Thyroid gland (tissue), 4 donors: ENCODE data around the gene SLX9. TPM values are rescaled to one million over a fixed set of nuclear protein-coding genes. Genes with fewer than 3 reads are reported as not detected.
A peak's percentile ranks its signal among the peaks of the same experiment; 100 is the strongest.

Experiments
- DNase-seq, 2 donors: peaks; one replicate each; pipeline ENCODE4 v3.0.0-alpha.2; 2019
- H3K27ac ChIP-seq, 3 donors: fragments of 200-600 bp; sonication (generic); 1 replicate in 2 of 3; 2 replicates in 1 of 3; pipeline ENCODE4 v1.5.1; 2016 to 2019; ENCODE audit warnings: mild to moderate bottlenecking in 1 of 3, moderate library complexity in 1 of 3
- H3K27me3 ChIP-seq: fragments of 200-600 bp; sonication (generic); one replicate; pipeline ENCODE4 v1.5.1; 2019
- H3K36me3 ChIP-seq, 2 donors: fragments of 200-600 bp; sonication (generic); one replicate each; pipeline ENCODE4 v1.5.1; 2016 to 2019
- H3K4me1 ChIP-seq, 2 donors: fragments of 200-600 bp; sonication (generic); one replicate each; pipeline ENCODE4 v1.5.1; 2017 to 2019
- H3K4me3 ChIP-seq, 3 donors: fragments of 200-600 bp; sonication (generic); replicated peaks in 1 of 3; 1 replicate in 2 of 3; 2 replicates in 1 of 3; pipeline ENCODE4 v1.5.1; 2016; ENCODE audit warnings: mild to moderate bottlenecking in 1 of 3
- H3K9me3 ChIP-seq: fragments of 200-600 bp; sonication (generic); one replicate; pipeline ENCODE4 v1.5.1; 2017
- POLR2A ChIP-seq, 2 donors: fragments of 450-650 bp; IDR thresholded peaks; one replicate each; pipeline ENCODE4 v1.6.1; 2017; ENCODE audit warnings: antibody characterized with exemption in 2 of 2, mild to moderate bottlenecking in 2 of 2, moderate library complexity in 1 of 2
- WGBS, 2 donors: methylation state at CpG; one replicate each; pipeline ENCODE4 v1.1.5; 2017; 5-methylcytosine and 5-hydroxymethylcytosine counted together
- intact Hi-C: fragments of 100-400 bp; cut with DNase I; formaldehyde crosslinking; loops from one replicate; pipeline ENCODE4 v1.15.1; 2023
- total RNA-seq, 4 donors: library from RNA; depleted of rRNA; stranded (reverse); fragments of >200 nt; gene quantifications; one replicate each; pipeline ENCODE4 v1.2.3, GENCODE V29; 2016
- TF ChIP-seq, protein P1 (sequence below), 6 experiments: fragments of 200-600 bp in 3 of 6; fragments of 450-650 bp in 3 of 6; sonication (generic) in 3 of 6; IDR thresholded peaks; one replicate each; pipeline ENCODE4 v1.5.1; 2016 to 2019; ENCODE audit warnings: antibody characterized with exemption in 6 of 6, mild to moderate bottlenecking in 2 of 6, inconsistent platforms in 1 of 6, moderate library complexity in 1 of 6

SLX9 gene
- total RNA-seq, 4 donors from 2014 or later = 4.8 to 19.1 (median 11.2) TPM

DNA sequence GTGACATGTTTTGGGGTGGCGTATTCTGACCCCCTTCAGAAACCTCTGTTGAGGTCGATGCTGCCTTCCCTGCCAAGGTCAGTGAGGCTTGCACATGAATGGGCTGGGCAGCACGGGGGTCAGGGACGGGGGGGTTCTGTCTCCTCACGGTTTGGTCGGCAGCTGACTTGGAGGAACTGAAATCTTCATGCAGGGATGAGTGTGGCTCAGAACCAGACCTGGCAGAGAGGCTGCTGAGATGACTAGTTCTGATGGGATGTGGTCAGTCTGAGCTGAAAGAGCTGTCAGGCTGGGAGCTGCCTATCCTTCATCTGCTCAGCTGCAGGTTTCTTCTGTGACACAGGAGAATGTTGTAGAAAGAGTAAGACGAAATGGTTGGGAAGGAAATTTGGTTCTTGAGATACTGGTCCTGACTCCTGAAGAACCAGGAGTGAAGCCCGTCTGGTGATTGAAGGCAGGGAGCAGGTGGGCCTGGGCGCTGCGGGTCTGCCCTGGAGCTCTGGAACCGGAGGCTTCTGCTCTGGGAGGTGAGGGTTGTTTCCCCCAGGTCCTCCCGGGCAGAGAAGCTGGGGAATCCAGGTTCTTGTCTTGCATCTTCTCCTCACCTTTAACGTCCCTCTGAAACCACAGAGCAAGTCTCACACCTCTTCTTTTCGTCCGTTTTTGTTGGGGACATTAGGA lies 3.3 kb downstream of the SLX9 start:
- intact Hi-C loops = loop anchor here (10.0 kb wide), 1 partner anchor 342 kb away; the partner anchor contains the start of gene POFUT2
- peak in 1 of 2 donors; percentile 1 for DNase-seq
- WGBS, 2 donors = 87 to 95% methylated on average over 15 of the region's 15 CpGs

DNA sequence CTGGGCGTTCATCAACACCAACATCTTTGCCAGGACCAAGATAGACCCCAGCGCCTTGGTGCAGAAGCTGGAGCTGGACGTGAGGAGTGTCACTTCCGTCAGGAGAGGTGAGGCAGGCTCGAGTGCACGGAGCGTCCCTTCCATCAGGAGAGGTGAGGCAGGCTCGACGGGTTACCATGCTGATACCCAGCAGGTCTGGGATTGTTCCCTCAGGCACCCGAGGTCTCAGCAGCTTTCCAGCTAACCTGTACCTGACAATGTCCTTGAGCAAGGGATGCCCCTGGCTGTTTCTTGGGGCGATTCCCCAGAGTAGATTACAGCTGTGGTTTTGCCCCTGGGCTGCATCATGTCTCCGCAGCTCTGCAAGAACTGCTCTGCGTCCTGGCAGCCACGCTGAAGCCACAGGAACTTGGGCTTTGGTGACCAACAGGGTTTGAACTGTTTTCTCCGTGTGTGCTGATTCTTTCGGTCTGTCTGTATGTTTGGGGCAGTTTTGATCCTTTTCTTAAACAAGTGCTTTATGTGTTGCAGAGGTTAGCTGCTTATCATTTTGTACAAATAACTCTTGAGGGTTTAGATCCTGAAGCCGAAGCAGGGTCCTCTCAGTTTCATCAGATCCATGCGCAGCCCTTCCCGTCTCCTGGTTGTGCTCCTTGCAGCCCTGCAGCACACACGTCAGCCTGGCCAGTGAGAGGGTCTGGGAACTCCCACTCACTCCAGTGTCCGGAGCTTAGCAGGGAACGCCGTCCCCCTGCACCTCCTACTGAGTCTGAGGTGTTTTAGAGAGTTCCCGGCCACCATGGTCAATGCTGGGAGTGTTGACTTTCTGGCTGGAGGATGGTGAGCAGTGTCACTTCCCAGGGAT lies 4.1 kb downstream of the SLX9 start:
- TF ChIP-seq POLR2A (IDR thresholded peaks at IDR 0.05) = no peak
- H3K27me3 ChIP-seq = no peaks in the 10 kb centered on the region
- H3K4me3 ChIP-seq = no peak overlapping the region
- no peaks in the 10 kb centered on the region for H3K9me3 ChIP-seq
- no peak overlapping the region for H3K27ac ChIP-seq
- WGBS, 2 donors = 90 to 93% methylated on average over 20 to 24 of the region's 24 CpGs
- peaks cover 13 to 17% of the 10 kb centered on the region in 2 donors for H3K4me1 ChIP-seq
- H3K36me3 ChIP-seq = peaks cover 0 to 8% of the 10 kb centered on the region in 2 donors
- peak in 1 of 2 donors; percentile 1 for DNase-seq
- intact Hi-C loops = loop anchor here (10.0 kb wide), 1 partner anchor 341 kb away; the partner anchor contains the start of gene POFUT2

More for the DNA sequence above, 3.3 kb downstream of the SLX9 start:
- no peaks in the 10 kb centered on the region for H3K9me3 ChIP-seq
- TF ChIP-seq POLR2A (IDR thresholded peaks at IDR 0.05) = no peak
- TF ChIP-seq, protein P1, sequence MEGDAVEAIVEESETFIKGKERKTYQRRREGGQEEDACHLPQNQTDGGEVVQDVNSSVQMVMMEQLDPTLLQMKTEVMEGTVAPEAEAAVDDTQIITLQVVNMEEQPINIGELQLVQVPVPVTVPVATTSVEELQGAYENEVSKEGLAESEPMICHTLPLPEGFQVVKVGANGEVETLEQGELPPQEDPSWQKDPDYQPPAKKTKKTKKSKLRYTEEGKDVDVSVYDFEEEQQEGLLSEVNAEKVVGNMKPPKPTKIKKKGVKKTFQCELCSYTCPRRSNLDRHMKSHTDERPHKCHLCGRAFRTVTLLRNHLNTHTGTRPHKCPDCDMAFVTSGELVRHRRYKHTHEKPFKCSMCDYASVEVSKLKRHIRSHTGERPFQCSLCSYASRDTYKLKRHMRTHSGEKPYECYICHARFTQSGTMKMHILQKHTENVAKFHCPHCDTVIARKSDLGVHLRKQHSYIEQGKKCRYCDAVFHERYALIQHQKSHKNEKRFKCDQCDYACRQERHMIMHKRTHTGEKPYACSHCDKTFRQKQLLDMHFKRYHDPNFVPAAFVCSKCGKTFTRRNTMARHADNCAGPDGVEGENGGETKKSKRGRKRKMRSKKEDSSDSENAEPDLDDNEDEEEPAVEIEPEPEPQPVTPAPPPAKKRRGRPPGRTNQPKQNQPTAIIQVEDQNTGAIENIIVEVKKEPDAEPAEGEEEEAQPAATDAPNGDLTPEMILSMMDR (IDR thresholded peaks at IDR 0.05) = no peak
- no peak overlapping the region for H3K27ac ChIP-seq
- peaks cover 15 to 22% of the 10 kb centered on the region in 2 donors for H3K4me1 ChIP-seq
- H3K4me3 ChIP-seq = no peak overlapping the region
- H3K27me3 ChIP-seq = no peaks in the 10 kb centered on the region
- H3K36me3 ChIP-seq = peaks cover 0 to 8% of the 10 kb centered on the region in 2 donors

DNA sequence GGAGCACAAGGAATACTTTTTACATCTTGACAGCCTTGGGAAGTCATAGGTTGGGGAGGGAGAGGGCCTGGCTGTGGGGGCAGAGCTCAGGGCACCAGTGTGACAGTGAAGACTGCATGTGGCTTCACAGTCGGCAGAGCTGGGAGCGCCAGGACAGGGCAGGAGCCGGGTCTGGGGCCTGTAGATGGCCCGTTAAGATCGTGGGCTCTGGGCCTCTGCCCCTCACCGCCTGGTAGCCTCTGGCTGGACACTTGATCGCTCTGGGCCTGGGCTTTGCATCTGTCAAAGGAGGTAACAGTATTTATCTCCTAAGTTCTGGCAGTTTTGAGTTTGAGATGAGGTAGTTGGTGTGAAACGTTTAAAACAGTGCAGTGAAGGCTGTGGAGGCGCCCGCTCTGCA lies 4.8 kb downstream of the SLX9 start:
- TF ChIP-seq POLR2A (IDR thresholded peaks at IDR 0.05) = no peak
- TF ChIP-seq, protein P1 (IDR thresholded peaks at IDR 0.05) = no peak
- Histone ChIP-seq H3K27me3 (no peaks in the 10 kb centered on the region), H3K27ac (no peak overlapping the region), H3K36me3 (peaks cover 0 to 8% of the 10 kb centered on the region in 2 donors), H3K9me3 (no peaks in the 10 kb centered on the region), H3K4me3 (no peak overlapping the region), H3K4me1 (peaks cover 8 to 12% of the 10 kb centered on the region in 2 donors)
- intact Hi-C loops = loop anchor here (10.0 kb wide), 1 partner anchor 340 kb away; the partner anchor contains the start of gene POFUT2
- DNase-seq = no peak
- WGBS, 2 donors = 90% methylated on average over 10 of the region's 10 CpGs

DNA sequence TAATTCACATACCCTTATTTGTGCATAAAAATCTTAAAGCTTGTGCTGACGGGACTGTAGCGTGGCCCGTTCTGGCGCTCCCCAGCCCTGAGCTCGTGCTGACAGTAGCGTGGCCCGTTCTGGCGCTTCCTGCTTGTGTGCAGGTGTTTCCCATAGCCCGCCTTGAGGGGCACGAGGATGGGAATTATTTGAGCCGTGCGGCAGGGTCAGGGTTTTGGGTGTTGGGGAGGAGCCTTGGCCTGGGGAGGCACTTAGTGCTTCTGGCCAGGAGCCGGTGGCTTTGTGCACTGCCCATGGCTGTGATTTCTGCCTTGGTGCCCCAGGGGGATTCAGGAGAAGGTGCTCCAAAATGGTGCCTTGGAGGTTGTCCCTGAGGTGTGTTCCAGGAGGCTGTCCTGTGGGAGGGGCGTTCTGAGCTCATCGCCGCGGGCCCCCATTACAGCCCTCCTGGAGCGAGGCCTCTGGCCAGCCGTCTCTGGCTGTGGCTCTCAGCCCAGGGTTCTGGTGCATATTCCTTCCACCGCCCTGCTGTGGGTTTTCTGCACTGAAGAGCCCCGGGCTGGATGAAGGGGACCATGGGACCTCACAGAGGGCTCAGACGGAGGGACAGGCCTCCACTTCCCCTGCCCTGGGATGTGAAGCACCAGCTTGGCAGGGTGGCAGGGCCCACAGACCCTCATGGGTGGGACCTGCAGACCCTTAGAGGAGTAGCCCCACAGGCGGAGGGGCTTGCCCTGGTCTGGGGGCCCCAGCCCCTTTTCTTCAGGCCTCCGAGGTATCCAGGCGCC lies 6.6 kb downstream of the SLX9 start:
- no peak for TF ChIP-seq POLR2A (IDR thresholded peaks at IDR 0.05)
- TF ChIP-seq, protein P1 (IDR thresholded peaks at IDR 0.05) = no peak
- Histone ChIP-seq H3K4me3 (no peak overlapping the region), H3K27ac (no peak overlapping the region), H3K4me1 (peaks cover 0 to 6% of the 10 kb centered on the region in 2 donors), H3K9me3 (no peaks in the 10 kb centered on the region), H3K36me3 (peaks cover 0 to 8% of the 10 kb centered on the region in 2 donors), H3K27me3 (no peaks in the 10 kb centered on the region)
- peak in 1 of 2 donors; percentile 1 for DNase-seq
- intact Hi-C loops = loop anchor here (5.0 to 10.0 kb wide), 2 partner anchors 191 to 338 kb away; partner anchors contain the start of gene POFUT2
- WGBS, 2 donors = 85 to 90% methylated on average over 22 to 24 of the region's 25 CpGs
